H9 (cell line): ENCODE results near the gene LIPA. TPM values are rescaled to one million over a fixed set of nuclear protein-coding genes. Genes with fewer than 3 reads are reported as not detected.

Experiments used
- DNase-seq: peaks from one replicate; pipeline ENCODE4 v3.0.0-alpha.2; 2017
- H2AFZ ChIP-seq: one replicate; pipeline ENCODE4 v1.6.1; 2013; ENCODE audit warnings: mild to moderate bottlenecking, low read length, control low read depth, moderate library complexity
- H2AK5ac ChIP-seq: 2 replicates; pipeline ENCODE4 v1.6.1; 2013; ENCODE audit warnings: low read length, control low read depth, mixed read lengths; ENCODE audit not compliant: insufficient read length
- H2BK120ac ChIP-seq: one replicate; pipeline ENCODE4 v1.6.1; 2013; ENCODE audit warnings: low read depth, mild to moderate bottlenecking, low read length, control low read depth, inconsistent platforms; ENCODE audit not compliant: poor library complexity, severe bottlenecking
- H2BK12ac ChIP-seq: 2 replicates; pipeline ENCODE4 v1.6.1; 2013; ENCODE audit warnings: low read length, control low read depth, mixed read lengths, low read depth; ENCODE audit not compliant: insufficient read length
- H2BK15ac ChIP-seq: 2 replicates; pipeline ENCODE4 v1.6.1; 2013; ENCODE audit warnings: low read depth, low read length, control low read depth
- H2BK20ac ChIP-seq: one replicate; pipeline ENCODE4 v1.6.1; 2013; ENCODE audit warnings: low read depth, mild to moderate bottlenecking, low read length, control low read depth, inconsistent platforms; ENCODE audit not compliant: poor library complexity, severe bottlenecking
- H2BK5ac ChIP-seq: 2 replicates; pipeline ENCODE4 v1.6.1; 2013; ENCODE audit warnings: low read length, control low read depth, mixed read lengths; ENCODE audit not compliant: insufficient read length
- H3K14ac ChIP-seq: 2 replicates; pipeline ENCODE4 v1.6.1; 2013; ENCODE audit warnings: low read length, control low read depth; ENCODE audit not compliant: insufficient read depth
- H3K18ac ChIP-seq: 2 replicates; pipeline ENCODE4 v1.6.1; 2013; ENCODE audit warnings: low read depth, mild to moderate bottlenecking, mixed read lengths, low read length, control low read depth; ENCODE audit not compliant: insufficient read length
- H3K23ac ChIP-seq: 2 replicates; pipeline ENCODE4 v1.6.1; 2013; ENCODE audit warnings: low read length, control low read depth, mixed read lengths, low read depth; ENCODE audit not compliant: insufficient read length
- H3K23me2 ChIP-seq: 2 replicates; pipeline ENCODE4 v1.6.1; 2013; ENCODE audit warnings: low read depth, mild to moderate bottlenecking, mixed read lengths, low read length, control low read depth; ENCODE audit not compliant: insufficient read length, poor library complexity, severe bottlenecking
- H3K27ac ChIP-seq: 2 replicates; pipeline ENCODE4 v1.5.1; 2013; ENCODE audit warnings: low read length, control low read depth, mixed read lengths, low read depth; ENCODE audit not compliant: insufficient read length
- H3K27me3 ChIP-seq: 2 replicates; pipeline ENCODE4 v1.6.1; 2013; ENCODE audit warnings: low read length, control low read depth, inconsistent platforms; ENCODE audit not compliant: insufficient read depth
- H3K4ac ChIP-seq: 2 replicates; pipeline ENCODE4 v1.6.1; 2013; ENCODE audit warnings: low read depth, mild to moderate bottlenecking, control low read depth, inconsistent platforms, low read length, moderate library complexity
- H3K4me1 ChIP-seq: 2 replicates; pipeline ENCODE4 v1.6.1; 2013; ENCODE audit warnings: low read length, control low read depth, inconsistent platforms; ENCODE audit not compliant: insufficient read depth
- H3K4me2 ChIP-seq: 2 replicates; pipeline ENCODE4 v1.6.1; 2013; ENCODE audit warnings: low read length, control low read depth, mixed read lengths; ENCODE audit not compliant: insufficient read length, insufficient read depth
- H3K56ac ChIP-seq: 2 replicates; pipeline ENCODE4 v1.6.1; 2013; ENCODE audit warnings: low read depth, mild to moderate bottlenecking, mixed read lengths, low read length, control low read depth; ENCODE audit not compliant: insufficient read length
- H3K79me1 ChIP-seq: 2 replicates; pipeline ENCODE4 v1.6.1; 2013; ENCODE audit warnings: low read depth, mild to moderate bottlenecking, moderate library complexity, low read length, control low read depth, inconsistent platforms; ENCODE audit not compliant: insufficient read depth, poor library complexity, severe bottlenecking
- H3K79me2 ChIP-seq: 2 replicates; pipeline ENCODE4 v1.6.1; 2013; ENCODE audit warnings: low read length, control low read depth, inconsistent platforms; ENCODE audit not compliant: insufficient read depth
- H3K9ac ChIP-seq: 2 replicates; pipeline ENCODE4 v1.6.1; 2013; ENCODE audit warnings: low read length, control low read depth, mixed read lengths; ENCODE audit not compliant: insufficient read length; ENCODE audit errors: extremely low read depth
- H3K9me3 ChIP-seq: one replicate; pipeline ENCODE4 v1.6.1; 2013; ENCODE audit warnings: low read depth, low read length, inconsistent platforms; ENCODE audit not compliant: control insufficient read depth
- H3T11ph ChIP-seq: one replicate; pipeline ENCODE4 v1.6.1; 2013; ENCODE audit warnings: mild to moderate bottlenecking, low read length, control low read depth, inconsistent platforms
- H4K20me1 ChIP-seq: one replicate; pipeline ENCODE4 v1.6.1; 2013; ENCODE audit not compliant: control insufficient read depth, insufficient read length, insufficient read depth
- H4K5ac ChIP-seq: 2 replicates; pipeline ENCODE4 v1.6.1; 2013; ENCODE audit warnings: low read depth, mild to moderate bottlenecking, mixed read lengths, low read length, control low read depth; ENCODE audit not compliant: insufficient read length
- H4K8ac ChIP-seq: replicated peaks from 2 replicates; pipeline ENCODE4 v1.6.1; 2013; ENCODE audit warnings: low read length, control low read depth, mixed read lengths, low read depth; ENCODE audit not compliant: insufficient read length
- H4K91ac ChIP-seq: 2 replicates; pipeline ENCODE4 v1.6.1; 2013; ENCODE audit warnings: low read depth, mild to moderate bottlenecking, moderate library complexity, mixed read lengths, low read length, control low read depth; ENCODE audit not compliant: insufficient read length
- H3K27ac Mint-ChIP-seq, 3 experiments: 2 replicates in 2 of 3; 3 replicates in 1 of 3; pipeline ENCODE4 v1.8.0; 2020 to 2021; ENCODE audit warnings: mixed read lengths in 3 of 3, mild to moderate bottlenecking in 1 of 3, moderate library complexity in 1 of 3
- H3K27me3 Mint-ChIP-seq: 2 replicates; pipeline ENCODE4 v1.8.0; 2021; ENCODE audit warnings: low read depth, mild to moderate bottlenecking, moderate library complexity, mixed read lengths
- H3K36me3 Mint-ChIP-seq, 3 experiments: 2 replicates in 2 of 3; 3 replicates in 1 of 3; pipeline ENCODE4 v1.8.0; 2020 to 2021; ENCODE audit warnings: low read depth in 3 of 3, mixed read lengths in 3 of 3; ENCODE audit not compliant: insufficient read depth in 1 of 3
- H3K4me1 Mint-ChIP-seq, 2 experiments: 2 replicates each; pipeline ENCODE4 v1.8.0; 2020; ENCODE audit warnings: mixed read lengths in 2 of 2
- H3K4me3 Mint-ChIP-seq, 2 experiments: 2 replicates in 1 of 2; 3 replicates in 1 of 2; pipeline ENCODE4 v1.8.0; 2020 to 2021; ENCODE audit warnings: mild to moderate bottlenecking in 2 of 2, mixed read lengths in 2 of 2, moderate library complexity in 1 of 2
- H3K9me3 Mint-ChIP-seq, 2 experiments: 2 replicates in 1 of 2; 3 replicates in 1 of 2; pipeline ENCODE4 v1.8.0; 2020; ENCODE audit warnings: mild to moderate bottlenecking in 2 of 2, mixed read lengths in 2 of 2, moderate library complexity in 1 of 2
- WGBS: extraction: QIAGEN DNeasy Blood & Tissue Kit; methylation state at CpG from one replicate; pipeline ENCODE4 v1.1.7; 2013; ENCODE audit warnings: missing lambda C conversion rate, low lambda C conversion rate, mixed read lengths; ENCODE audit not compliant: insufficient read length; ENCODE audit errors: extremely low coverage; 5-methylcytosine and 5-hydroxymethylcytosine counted together
- total RNA-seq: library from RNA; stranded (reverse); gene quantifications from 2 replicates; pipeline ENCODE4 v1.2.1, GENCODE V29; 2021
- TF ChIP-seq, protein P1 (sequence below): fragments of 200-600 bp; sonication (generic); conservative IDR thresholded peaks from 3 replicates; pipeline ENCODE4 v1.8.0; 2021; ENCODE audit warnings: antibody characterized with exemption, mild to moderate bottlenecking

The LIPA gene
- total RNA-seq, 1 experiment from 2014 or later, result 20.9 TPM

DNA sequence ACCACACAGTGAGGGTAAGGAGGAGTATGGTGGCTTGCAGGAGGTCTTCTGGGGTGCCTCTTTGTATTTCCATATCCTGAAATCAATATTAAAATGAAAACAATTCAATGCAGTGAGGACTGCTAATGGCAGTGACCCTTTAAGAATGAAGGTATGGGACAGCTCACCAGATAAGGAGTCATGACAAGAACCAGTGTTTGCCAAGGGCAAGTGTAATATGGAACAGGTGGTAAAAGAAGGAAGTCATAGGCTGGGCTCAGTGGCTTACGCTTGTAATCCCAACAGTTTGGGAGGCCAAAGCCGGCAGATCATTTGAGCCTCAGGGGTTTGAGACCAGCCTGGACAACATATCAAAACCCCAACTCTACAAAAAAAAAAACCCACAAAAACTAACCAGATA, 20.0 kb upstream of the LIPA start:
- no peaks in the 10 kb centered on the region; the same call in 1 of the 2 replicates for H3K4me1 ChIP-seq
- H2BK12ac ChIP-seq, result no peak overlapping the region
- no peak overlapping the region for H4K8ac ChIP-seq
- Mint-ChIP-seq H3K36me3 (no peaks in the 10 kb centered on the region), H3K4me1 (peaks cover 6 to 11% of the 10 kb centered on the region in 2 experiments; a peak in 3 of 4 replicates), H3K27me3 (no peaks in the 10 kb centered on the region), H3K4me3 (no peak overlapping the region), H3K9me3 (no peaks in the 10 kb centered on the region), H3K27ac (no peak overlapping the region)
- DNase-seq, result no peak
- H3T11ph ChIP-seq, result no peak overlapping the region
- H3K4me2 ChIP-seq, result no peak overlapping the region
- TF ChIP-seq, protein P1, sequence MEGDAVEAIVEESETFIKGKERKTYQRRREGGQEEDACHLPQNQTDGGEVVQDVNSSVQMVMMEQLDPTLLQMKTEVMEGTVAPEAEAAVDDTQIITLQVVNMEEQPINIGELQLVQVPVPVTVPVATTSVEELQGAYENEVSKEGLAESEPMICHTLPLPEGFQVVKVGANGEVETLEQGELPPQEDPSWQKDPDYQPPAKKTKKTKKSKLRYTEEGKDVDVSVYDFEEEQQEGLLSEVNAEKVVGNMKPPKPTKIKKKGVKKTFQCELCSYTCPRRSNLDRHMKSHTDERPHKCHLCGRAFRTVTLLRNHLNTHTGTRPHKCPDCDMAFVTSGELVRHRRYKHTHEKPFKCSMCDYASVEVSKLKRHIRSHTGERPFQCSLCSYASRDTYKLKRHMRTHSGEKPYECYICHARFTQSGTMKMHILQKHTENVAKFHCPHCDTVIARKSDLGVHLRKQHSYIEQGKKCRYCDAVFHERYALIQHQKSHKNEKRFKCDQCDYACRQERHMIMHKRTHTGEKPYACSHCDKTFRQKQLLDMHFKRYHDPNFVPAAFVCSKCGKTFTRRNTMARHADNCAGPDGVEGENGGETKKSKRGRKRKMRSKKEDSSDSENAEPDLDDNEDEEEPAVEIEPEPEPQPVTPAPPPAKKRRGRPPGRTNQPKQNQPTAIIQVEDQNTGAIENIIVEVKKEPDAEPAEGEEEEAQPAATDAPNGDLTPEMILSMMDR, result no peak
- no peaks in the 10 kb centered on the region for H3K79me2 ChIP-seq
- no peak overlapping the region for H2BK120ac ChIP-seq
- no peak overlapping the region for H2BK5ac ChIP-seq
- no CpG with 5 or more reads among the region's 2 CpGs for WGBS
- H4K91ac ChIP-seq, result no peak overlapping the region
- H3K23ac ChIP-seq, result no peak overlapping the region
- no peak overlapping the region for H2BK20ac ChIP-seq
- H3K23me2 ChIP-seq, result no peaks in the 10 kb centered on the region
- no peak overlapping the region for H2AFZ ChIP-seq
- no peak overlapping the region for H3K4ac ChIP-seq
- no peaks in the 10 kb centered on the region for H3K9me3 ChIP-seq
- no peak overlapping the region for H2AK5ac ChIP-seq
- no peak overlapping the region for H3K27ac ChIP-seq
- no peak overlapping the region for H3K56ac ChIP-seq
- no peak overlapping the region for H3K14ac ChIP-seq
- no peak overlapping the region for H3K9ac ChIP-seq
- no peak overlapping the region for H4K5ac ChIP-seq
- H2BK15ac ChIP-seq, result no peak overlapping the region
- no peaks in the 10 kb centered on the region for H3K27me3 ChIP-seq
- H3K18ac ChIP-seq, result no peak overlapping the region
- H4K20me1 ChIP-seq, result no peaks in the 10 kb centered on the region
- no peaks in the 10 kb centered on the region for H3K79me1 ChIP-seq
